T-helper 17 cell (primary cell): ENCODE measurements around the gene SEMA7A. TPM values are rescaled to one million over a fixed set of nuclear protein-coding genes. Genes with fewer than 3 reads are reported as not detected.
A peak's percentile ranks its signal among the peaks of the same experiment; 100 is the strongest.

Source experiments
- ATAC-seq: fragments of 150-1000 bp; cut with Tn5 transposase; 2 replicates; pipeline ENCODE4 v1.10.0; 2021; ENCODE audit warnings: mild to moderate bottlenecking, moderate library complexity
- DNase-seq, 3 donors: peaks; one replicate each; pipeline versions ENCODE4 v3.0.0 to v3.0.0-alpha.2; 2020 to 2021
- H3K9me3 ChIP-seq: one replicate; pipeline ENCODE4 v1.7.0; 2013; ENCODE audit warnings: low read length, mild to moderate bottlenecking; ENCODE audit not compliant: control insufficient read depth, poor library complexity, severe bottlenecking
- H3K27ac Mint-ChIP-seq: one replicate; pipeline ENCODE4 v1.8.0; 2022; ENCODE audit warnings: mild to moderate bottlenecking, moderate library complexity, mixed read lengths
- H3K27me3 Mint-ChIP-seq: one replicate; pipeline ENCODE4 v1.8.0; 2022; ENCODE audit warnings: mixed read lengths
- H3K36me3 Mint-ChIP-seq: one replicate; pipeline ENCODE4 v1.8.0; 2022; ENCODE audit warnings: low read depth, mixed read lengths
- H3K4me1 Mint-ChIP-seq: one replicate; pipeline ENCODE4 v1.8.0; 2022; ENCODE audit warnings: mild to moderate bottlenecking, mixed read lengths
- H3K4me3 Mint-ChIP-seq: one replicate; pipeline ENCODE4 v1.8.0; 2022; ENCODE audit warnings: mild to moderate bottlenecking, moderate library complexity, mixed read lengths
- total RNA-seq, 4 donors: library from RNA in 2 of 4; stranded (reverse) in 2 of 4; gene quantifications; one replicate each; pipeline ENCODE4 v1.2.3 and lab custom pipeline; 2022 to 2026

Gene SEMA7A
- total RNA-seq, 2 donors from 2014 or later = 2.2 to 3.6 TPM

- H3K27ac Mint-ChIP-seq = no peak overlapping the region
- no peaks in the 10 kb centered on the region for H3K27me3 Mint-ChIP-seq
- no peaks in the 10 kb centered on the region for H3K36me3 Mint-ChIP-seq
- H3K4me1 Mint-ChIP-seq = peaks cover 13% of the 10 kb centered on the region
- no peak for ATAC-seq
- no peaks in the 10 kb centered on the region for H3K9me3 ChIP-seq
- no peak for DNase-seq
- no peak overlapping the region for H3K4me3 Mint-ChIP-seq
Measured at GRCh38 chr15:74376226-74376625, 57.5 kb downstream of the SEMA7A start.

DNA sequence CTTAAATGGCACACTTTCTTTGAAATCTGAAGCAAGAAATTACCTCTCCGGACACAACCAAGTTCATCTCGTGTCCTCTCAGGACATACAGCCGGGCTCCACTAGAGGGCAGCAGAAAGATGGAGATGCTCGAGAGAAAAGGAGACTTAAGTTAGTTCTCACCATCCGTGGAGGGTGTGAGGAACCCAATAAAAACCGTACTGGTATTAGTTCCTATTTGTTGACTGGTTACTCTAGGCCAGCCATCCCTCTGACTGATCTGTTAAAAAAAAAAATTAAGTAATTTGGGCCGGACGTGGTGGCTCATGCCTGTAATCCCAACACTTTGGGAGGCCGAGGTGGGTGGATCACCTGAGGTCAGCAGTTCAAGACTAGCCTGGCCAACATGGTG is 58.5 kb downstream of the SEMA7A start:
- no peaks in the 10 kb centered on the region for H3K36me3 Mint-ChIP-seq
- H3K27ac Mint-ChIP-seq = peak overlapping the region; percentile 60
- peaks cover 3% of the 10 kb centered on the region for H3K27me3 Mint-ChIP-seq
- H3K4me3 Mint-ChIP-seq = peak overlapping the region; percentile 91
- H3K4me1 Mint-ChIP-seq = peaks cover 13% of the 10 kb centered on the region
- DNase-seq = peak; percentile 53 to 78 (median 61)
- H3K9me3 ChIP-seq = no peaks in the 10 kb centered on the region
- peak; percentile 24 for ATAC-seq

GRCh38 chr15:74374648-74375302 is 59.0 kb downstream of the SEMA7A start:
- Mint-ChIP-seq H3K4me3 (peak overlapping the region; percentile 91), H3K4me1 (peaks cover 13% of the 10 kb centered on the region), H3K27me3 (peaks cover 6% of the 10 kb centered on the region), H3K27ac (peak overlapping the region; percentile 60), H3K36me3 (no peaks in the 10 kb centered on the region)
- ATAC-seq (peak; percentile 24), DNase-seq (no peak)
- no peaks in the 10 kb centered on the region for H3K9me3 ChIP-seq

GRCh38 chr15:74373731-74374647 is 59.8 kb downstream of the SEMA7A start:
- peaks cover 13% of the 10 kb centered on the region for H3K4me1 Mint-ChIP-seq
- peak; percentile 86 to 94 (median 94) for DNase-seq
- no peaks in the 10 kb centered on the region for H3K9me3 ChIP-seq
- peak overlapping the region; percentile 60 for H3K27ac Mint-ChIP-seq
- ATAC-seq = peak; percentile 96
- peaks cover 11% of the 10 kb centered on the region for H3K27me3 Mint-ChIP-seq
- H3K36me3 Mint-ChIP-seq = no peaks in the 10 kb centered on the region
- H3K4me3 Mint-ChIP-seq = peak overlapping the region; percentile 91

DNA sequence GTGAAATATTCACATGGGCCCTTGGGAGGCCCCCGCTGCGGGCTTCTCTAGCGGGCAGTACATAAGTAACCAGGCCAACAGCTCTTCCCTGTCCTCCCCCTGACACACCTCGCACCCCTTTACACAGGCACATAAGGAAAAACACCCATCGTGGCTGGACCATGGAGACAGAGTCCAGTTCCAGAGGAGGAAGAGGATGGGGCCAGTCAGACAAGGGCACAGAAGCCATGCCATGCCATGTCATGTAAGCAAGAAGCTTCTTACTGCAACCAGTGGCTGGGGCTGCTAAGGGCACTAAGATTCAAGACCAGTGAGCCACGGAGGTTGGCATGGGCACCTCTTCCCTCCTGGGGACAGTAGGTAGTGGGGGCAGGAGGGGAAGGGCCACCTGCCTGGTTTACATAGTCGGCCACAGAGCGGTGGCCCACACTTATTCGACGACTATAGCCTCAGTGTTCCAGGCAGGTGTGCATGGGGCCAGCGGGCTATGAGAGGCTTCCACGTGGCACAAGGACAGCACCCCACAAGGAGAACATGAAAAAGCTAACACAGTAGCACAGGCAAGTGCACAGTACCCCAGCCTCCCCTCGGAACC is 60.6 kb downstream of the SEMA7A start:
- Mint-ChIP-seq H3K4me3 (peak overlapping the region; percentile 91), H3K27ac (no peak overlapping the region), H3K36me3 (no peaks in the 10 kb centered on the region), H3K4me1 (peaks cover 13% of the 10 kb centered on the region), H3K27me3 (peaks cover 14% of the 10 kb centered on the region)
- ATAC-seq (no peak), DNase-seq (no peak)
- H3K9me3 ChIP-seq = no peaks in the 10 kb centered on the region

- Mint-ChIP-seq H3K27ac (no peak overlapping the region), H3K36me3 (no peaks in the 10 kb centered on the region), H3K4me3 (no peak overlapping the region), H3K27me3 (peaks cover 24% of the 10 kb centered on the region), H3K4me1 (peaks cover 13% of the 10 kb centered on the region)
- H3K9me3 ChIP-seq = no peaks in the 10 kb centered on the region
- ATAC-seq = no peak
- no peak for DNase-seq
Measured at GRCh38 chr15:74370471-74370870, 63.3 kb downstream of the SEMA7A start.

- peaks cover 31% of the 10 kb centered on the region for H3K27me3 Mint-ChIP-seq
- H3K4me1 Mint-ChIP-seq = peaks cover 9% of the 10 kb centered on the region
- no peak for ATAC-seq
- H3K27ac Mint-ChIP-seq = no peak overlapping the region
- no peak for DNase-seq
- no peaks in the 10 kb centered on the region for H3K36me3 Mint-ChIP-seq
- no peak overlapping the region for H3K4me3 Mint-ChIP-seq
- H3K9me3 ChIP-seq = no peaks in the 10 kb centered on the region
Measured at GRCh38 chr15:74369756-74370155, 64.0 kb downstream of the SEMA7A start.

DNA sequence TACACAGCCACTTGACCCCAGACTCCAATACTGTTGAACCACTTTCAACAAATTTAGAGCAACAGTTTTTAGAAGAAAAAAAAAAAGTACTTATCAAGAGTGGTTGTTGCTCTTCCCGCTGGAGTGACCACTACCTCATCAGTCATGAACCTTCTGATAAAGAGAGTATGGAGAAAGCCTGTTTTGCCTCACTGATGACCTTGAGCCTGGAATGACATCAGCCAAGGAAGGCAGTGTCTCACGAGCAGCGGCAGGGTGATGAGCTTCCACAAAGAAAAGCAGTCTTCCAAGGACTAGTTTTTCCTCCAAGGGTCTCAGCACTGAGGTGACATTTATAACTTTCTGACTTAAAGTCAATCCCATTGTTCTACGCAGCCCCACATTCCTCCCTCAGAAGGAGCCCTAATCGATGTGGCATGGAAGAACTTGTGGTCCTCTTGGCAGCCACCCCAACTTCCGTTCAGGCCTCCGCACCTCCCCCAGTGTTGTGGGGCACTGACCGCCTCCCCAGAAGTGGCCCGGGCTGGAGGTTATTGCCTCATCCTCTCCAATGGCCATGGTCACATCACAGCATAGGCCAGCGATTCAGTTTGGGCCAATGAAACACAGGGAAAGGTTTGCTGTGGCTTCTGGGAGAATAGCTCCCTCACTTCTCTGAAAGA is 64.5 kb downstream of the SEMA7A start:
- ATAC-seq (no peak), DNase-seq (no peak)
- H3K9me3 ChIP-seq = no peaks in the 10 kb centered on the region
- H3K27ac Mint-ChIP-seq = no peak overlapping the region
- H3K36me3 Mint-ChIP-seq = peaks cover 3% of the 10 kb centered on the region
- peaks cover 36% of the 10 kb centered on the region for H3K27me3 Mint-ChIP-seq
- no peak overlapping the region for H3K4me3 Mint-ChIP-seq
- H3K4me1 Mint-ChIP-seq = peaks cover 7% of the 10 kb centered on the region

GRCh38 chr15:74368121-74368520 is 65.6 kb downstream of the SEMA7A start:
- peaks cover 3% of the 10 kb centered on the region for H3K36me3 Mint-ChIP-seq
- H3K4me1 Mint-ChIP-seq = peaks cover 3% of the 10 kb centered on the region
- peaks cover 47% of the 10 kb centered on the region for H3K27me3 Mint-ChIP-seq
- no peaks in the 10 kb centered on the region for H3K9me3 ChIP-seq
- no peak overlapping the region for H3K27ac Mint-ChIP-seq
- DNase-seq = no peak
- H3K4me3 Mint-ChIP-seq = no peak overlapping the region
- no peak for ATAC-seq

DNA sequence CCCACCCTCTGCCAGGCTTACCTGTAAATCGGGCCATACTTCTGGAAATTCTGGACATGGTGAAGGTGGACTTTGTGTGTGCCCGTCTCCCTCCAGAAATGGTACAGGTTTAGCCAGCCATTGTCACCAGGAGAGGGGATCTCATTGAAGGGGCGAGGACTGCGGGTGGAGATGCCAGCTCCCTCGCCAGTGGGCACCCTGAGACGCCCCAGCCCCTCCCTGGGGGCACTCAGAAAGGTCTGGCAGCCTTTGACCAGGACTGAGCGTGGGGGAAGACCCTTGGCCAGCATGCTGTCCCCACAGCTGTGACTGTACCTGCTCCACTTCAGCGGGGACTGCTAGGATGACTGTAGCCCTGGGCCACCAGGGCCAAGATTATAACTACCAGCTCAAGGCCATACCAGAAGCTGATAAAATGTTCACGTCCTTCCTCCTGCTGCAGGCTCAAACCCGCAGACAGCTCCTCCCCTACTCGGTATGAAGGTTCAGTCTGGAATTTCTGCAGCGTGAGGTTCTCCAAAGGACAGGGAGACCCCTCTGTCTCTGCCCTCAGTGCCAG is 66.4 kb downstream of the SEMA7A start, which contains the start of gene CYP11A1:
Gene CYP11A1 (minus strand): TSS at position 351 of the 559 bp plus-strand sequence. CDS start 61 bp downstream, at position 290.
- Mint-ChIP-seq H3K27me3 (peaks cover 48% of the 10 kb centered on the region), H3K27ac (peak within 1 kb of the TSS; percentile 54), H3K4me1 (peaks cover 3% of the 10 kb centered on the region), H3K4me3 (peak within 1 kb of the TSS; percentile 41), H3K36me3 (peaks cover 3% of the 10 kb centered on the region)
- DNase-seq (no peak), ATAC-seq (no peak)
- no peaks in the 10 kb centered on the region for H3K9me3 ChIP-seq

GRCh38 chr15:74365598-74366445 is 67.9 kb downstream of the SEMA7A start:
- Mint-ChIP-seq H3K36me3 (peaks cover 3% of the 10 kb centered on the region), H3K27me3 (peaks cover 48% of the 10 kb centered on the region), H3K27ac (no peak overlapping the region), H3K4me3 (peak overlapping the region; percentile 71), H3K4me1 (peaks cover 3% of the 10 kb centered on the region)
- DNase-seq (no peak), ATAC-seq (peak; percentile 42)
- no peaks in the 10 kb centered on the region for H3K9me3 ChIP-seq
